A549 (cell line): ENCODE data around the gene TAF3. TPM values are rescaled to one million over a fixed set of nuclear protein-coding genes. Genes with fewer than 3 reads are reported as not detected.
A peak's percentile ranks its signal among the peaks of the same experiment; 100 is the strongest.

Experiments used
- ATAC-seq, 2 experiments: fragments of 200-7000 bp in 1 of 2; fragments of >200 bp in 1 of 2; cut with Nextera tagmentation in 1 of 2; cut with Tn5 transposase in 1 of 2; 3 replicates each; pipeline versions ENCODE4 v1.8.0 to v1.9.1; 2018 to 2020; ENCODE audit warnings: mild to moderate bottlenecking in 1 of 2, moderate library complexity in 1 of 2
- CTCF ChIA-PET: fragments of 300-600 bp; sonication (Branson Sonifier 250); formaldehyde crosslinking; extraction: SDS; loops from one replicate; lab custom pipeline; 2021; ENCODE audit warnings: antibody characterized with exemption, inconsistent platforms; lab: Yijun Ruan, JAX
- POLR2A ChIA-PET: fragments of 350-600 bp; formaldehyde crosslinking; extraction: SDS; loops from one replicate; lab custom pipeline; 2021; ENCODE audit warnings: antibody characterized with exemption, inconsistent platforms; lab: Yijun Ruan, JAX
- DNase-seq, 2 experiments: peaks; one replicate each; pipeline versions ENCODE4 v3.0.0 to v3.0.0-alpha.2; 2011 to 2016; ENCODE audit warnings: low read depth in 1 of 2, low spot score in 1 of 2
- FAIRE-seq: peaks from 2 replicates; lab custom pipeline; 2011; peaks lifted over from hg19 to GRCh38; lab: Jason Lieb, UNC
- H3K27ac ChIP-seq, 2 experiments: fragments of >200 bp; sonication (Bioruptor Twin); formaldehyde crosslinking; 3 replicates each; pipeline ENCODE4 v1.5.1; 2016 to 2017
- H3K4me1 ChIP-seq: fragments of >200 bp; sonication (Bioruptor Twin); formaldehyde crosslinking; 3 replicates; pipeline ENCODE4 v1.6.1; 2016
- H3K4me2 ChIP-seq: fragments of >200 bp; sonication (Bioruptor Twin); formaldehyde crosslinking; 3 replicates; pipeline ENCODE4 v1.6.1; 2016
- H3K4me3 ChIP-seq: fragments of >200 bp; sonication (Bioruptor Twin); formaldehyde crosslinking; 3 replicates; pipeline ENCODE4 v1.5.1; 2016
- H3K9me3 ChIP-seq: fragments of >200 bp; sonication (Bioruptor Twin); formaldehyde crosslinking; 3 replicates; pipeline ENCODE4 v1.6.1; 2016
- ATOH8 ChIP-seq: fragments of 250-450 bp; sonication (Bioruptor Pico); IDR thresholded peaks from 2 replicates; pipeline ENCODE4 v1.5.0; 2020; ENCODE audit warnings: low read depth, mild to moderate bottlenecking, moderate library complexity
- BHLHE40 ChIP-seq: IDR thresholded peaks from 2 replicates; pipeline ENCODE4 v1.6.1; 2012; ENCODE audit warnings: low read depth, low read length, inconsistent platforms
- CBX2 ChIP-seq: fragments of 200-600 bp; sonication (generic); IDR thresholded peaks from 2 replicates; pipeline ENCODE4 v1.6.1; 2016; ENCODE audit warnings: low read depth, mild to moderate bottlenecking, borderline replicate concordance
- EHF ChIP-seq: fragments of 250-450 bp; sonication (Bioruptor Pico); IDR thresholded peaks from 2 replicates; pipeline ENCODE4 v1.5.0; 2020; ENCODE audit warnings: mild to moderate bottlenecking
- EP300 ChIP-seq, 2 experiments: fragments of >200 bp; sonication (Bioruptor Twin); formaldehyde crosslinking; IDR thresholded peaks; 2 replicates in 1 of 2; 3 replicates in 1 of 2; pipeline ENCODE4 v1.6.1; 2016 to 2017
- ESRRA ChIP-seq: fragments of 150-350 bp; IDR thresholded peaks from 2 replicates; pipeline ENCODE4 v1.6.1; 2014; ENCODE audit warnings: mild to moderate bottlenecking, low read length, borderline replicate concordance
- FOXS1 ChIP-seq: fragments of 250-450 bp; sonication (Bioruptor Pico); IDR thresholded peaks from 2 replicates; pipeline ENCODE4 v1.5.0; 2020; ENCODE audit warnings: mild to moderate bottlenecking, moderate library complexity
- GATA3 ChIP-seq: IDR thresholded peaks from 2 replicates; pipeline ENCODE4 v1.6.1; 2012; ENCODE audit warnings: borderline replicate concordance
- JUN ChIP-seq, 2 experiments: fragments of >200 bp; sonication (Bioruptor Twin); formaldehyde crosslinking; IDR thresholded peaks; 2 replicates in 1 of 2; 3 replicates in 1 of 2; pipeline ENCODE4 v1.6.1; 2016 to 2017
- KDM1A ChIP-seq: fragments of 200-600 bp; sonication (generic); IDR thresholded peaks from 2 replicates; pipeline ENCODE4 v1.6.1; 2016; ENCODE audit warnings: low read depth, mild to moderate bottlenecking
- KDM5A ChIP-seq: fragments of 200-600 bp; sonication (generic); IDR thresholded peaks from 2 replicates; pipeline ENCODE4 v1.6.1; 2016; ENCODE audit warnings: antibody characterized with exemption, mild to moderate bottlenecking
- MAZ ChIP-seq: fragments of 150-350 bp; IDR thresholded peaks from 2 replicates; pipeline ENCODE4 v1.6.1; 2014; ENCODE audit warnings: antibody characterized with exemption, low read depth, low read length, borderline replicate concordance
- MYC ChIP-seq: IDR thresholded peaks from 2 replicates; pipeline ENCODE4 v1.6.1; 2012; ENCODE audit warnings: mild to moderate bottlenecking, inconsistent platforms, low read length, improper control_type of control experiment, borderline replicate concordance
- NR3C1 ChIP-seq: fragments of >200 bp; sonication (Bioruptor Twin); formaldehyde crosslinking; IDR thresholded peaks from 3 replicates; pipeline ENCODE4 v1.6.1; 2017
- PHF8 ChIP-seq: fragments of 200-600 bp; sonication (generic); IDR thresholded peaks from 2 replicates; pipeline ENCODE4 v1.6.1; 2016; ENCODE audit warnings: low read depth, mild to moderate bottlenecking, antibody characterized with exemption, moderate library complexity, borderline replicate concordance
- RAD21 ChIP-seq, 2 experiments: fragments of >200 bp in 1 of 2; sonication (Bioruptor Twin) in 1 of 2; formaldehyde crosslinking in 1 of 2; IDR thresholded peaks in 1 of 2; conservative IDR thresholded peaks in 1 of 2; 2 replicates in 1 of 2; 3 replicates in 1 of 2; pipeline ENCODE4 v1.6.1; 2012 to 2018; ENCODE audit warnings: inconsistent platforms in 1 of 2
- REST ChIP-seq: fragments of 200-600 bp; sonication (generic); IDR thresholded peaks from 2 replicates; pipeline ENCODE4 v1.6.1; 2016; ENCODE audit warnings: antibody characterized with exemption, mild to moderate bottlenecking, moderate library complexity
- RNF2 ChIP-seq: fragments of 200-600 bp; sonication (generic); IDR thresholded peaks from 2 replicates; pipeline ENCODE4 v1.6.1; 2016; ENCODE audit warnings: low read depth, mild to moderate bottlenecking, antibody characterized with exemption, moderate library complexity, borderline replicate concordance
- SREBF2 ChIP-seq: fragments of 450-650 bp; IDR thresholded peaks from 2 replicates; pipeline ENCODE4 v1.6.1; 2014; ENCODE audit warnings: mild to moderate bottlenecking, moderate library complexity
- TP53 ChIP-seq: fragments of 250-450 bp; sonication (Bioruptor Pico); IDR thresholded peaks from 2 replicates; pipeline ENCODE4 v1.5.0; 2021; ENCODE audit warnings: mild to moderate bottlenecking, moderate library complexity
- ZC3H11A ChIP-seq: fragments of 450-650 bp; IDR thresholded peaks from 2 replicates; pipeline ENCODE4 v1.6.1; 2014; ENCODE audit warnings: antibody characterized with exemption, mild to moderate bottlenecking
- ZFP36 ChIP-seq: fragments of 450-650 bp; IDR thresholded peaks from 2 replicates; pipeline ENCODE4 v1.6.1; 2014; ENCODE audit warnings: borderline replicate concordance; ENCODE audit not compliant: partially characterized antibody
- WGBS: methylation state at CpG from one replicate; pipeline ENCODE4 v1.1.6; 2017; ENCODE audit errors: missing lambda C conversion rate; 5-methylcytosine and 5-hydroxymethylcytosine counted together
- polyA plus RNA-seq, 4 experiments: library from polyadenylated mRNA; depleted of rRNA in 3 of 4; stranded (reverse); fragments of >200 nt; fragmentation: RNase III in 1 of 4; extraction: RNeasy Plus Mini Kit Qiagen cat#74134 plus additional on column Dnase treatment in 1 of 4; gene quantifications; 2 replicates in 3 of 4; 3 replicates in 1 of 4; pipeline ENCODE4 v1.2.3, GENCODE V29; 2011 to 2017
- TF ChIP-seq, protein P1 (sequence below): fragments of 450-650 bp; IDR thresholded peaks from 2 replicates; pipeline ENCODE4 v1.6.1; 2014; ENCODE audit warnings: antibody characterized with exemption
- TF ChIP-seq, protein P2 (sequence below): fragments of 150-350 bp; IDR thresholded peaks from 2 replicates; pipeline ENCODE4 v1.6.1; 2014; ENCODE audit warnings: low read depth, mild to moderate bottlenecking, low read length

TAF3 gene
- polyA plus RNA-seq, 2 of the 4 experiments (the other 2 are of a cell fraction): 5.7 to 6.1 TPM

- H3K27ac ChIP-seq: no peak overlapping the region
- TF ChIP-seq SREBF2 (no peak), JUN (IDR thresholded peaks at IDR 0.05) (no peak), EHF (CRISPR knock-in tag) (no peak), MYC (no peak), REST (no peak), KDM5A (no peak), ZC3H11A (no peak)
- TF ChIP-seq, protein P1, sequence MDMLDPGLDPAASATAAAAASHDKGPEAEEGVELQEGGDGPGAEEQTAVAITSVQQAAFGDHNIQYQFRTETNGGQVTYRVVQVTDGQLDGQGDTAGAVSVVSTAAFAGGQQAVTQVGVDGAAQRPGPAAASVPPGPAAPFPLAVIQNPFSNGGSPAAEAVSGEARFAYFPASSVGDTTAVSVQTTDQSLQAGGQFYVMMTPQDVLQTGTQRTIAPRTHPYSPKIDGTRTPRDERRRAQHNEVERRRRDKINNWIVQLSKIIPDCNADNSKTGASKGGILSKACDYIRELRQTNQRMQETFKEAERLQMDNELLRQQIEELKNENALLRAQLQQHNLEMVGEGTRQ: no peak
- H3K4me3 ChIP-seq: no peak overlapping the region
- ATAC-seq (no peak), FAIRE-seq (no peak), DNase-seq (no peak)
- peaks cover 28% of the 10 kb centered on the region for H3K4me1 ChIP-seq
- 28% methylated on average over 4 of the region's 4 CpGs for WGBS
- ChIA-PET CTCF (no interaction called here), POLR2A (no interaction called here)
- H3K4me2 ChIP-seq: peak overlapping the region; percentile 10
- H3K9me3 ChIP-seq: peaks cover 17% of the 10 kb centered on the region
Measured at GRCh38 chr10:7856678-7857077, 38.4 kb downstream of the TAF3 start.

DNA sequence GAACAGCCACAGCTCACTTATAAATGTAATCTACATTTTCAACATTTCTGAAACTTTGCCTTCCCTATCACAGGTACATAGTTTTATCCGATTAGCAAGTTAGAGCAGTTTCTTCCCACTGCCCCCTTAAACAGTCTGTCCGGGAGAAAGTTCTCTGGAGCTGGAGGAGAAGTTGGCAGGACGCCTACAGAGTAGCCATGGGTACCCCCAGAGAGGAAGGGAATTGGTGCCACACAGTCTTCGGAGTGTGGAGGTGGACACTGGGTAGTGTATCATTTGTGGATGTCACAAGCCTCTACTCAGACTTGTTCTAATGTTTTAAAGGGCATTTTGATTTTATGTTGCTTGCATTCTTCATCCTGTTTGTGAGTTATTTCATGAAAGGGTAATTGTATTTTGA lies 39.0 kb downstream of the TAF3 start:
- FAIRE-seq (no peak), ATAC-seq (no peak), DNase-seq (no peak)
- POLR2A ChIA-PET: no interaction called here
- CTCF ChIA-PET: interaction anchor here (0.7 to 1.3 kb wide), 2 partner anchors 14 to 131 kb away, joined by 3 read pairs; no protein-coding TSS in a partner anchor
- Histone ChIP-seq H3K4me2 (peak overlapping the region; percentile 10; the same call in 2 of the 3 replicates), H3K27ac (no peak overlapping the region), H3K9me3 (peaks cover 22% of the 10 kb centered on the region), H3K4me3 (no peak overlapping the region), H3K4me1 (peaks cover 28% of the 10 kb centered on the region)
- WGBS: 77% methylated on average over 4 of the region's 4 CpGs
- TF ChIP-seq PHF8 (no peak), KDM1A (no peak), NR3C1 (no peak), GATA3 (no peak), SREBF2 (no peak), KDM5A (no peak), RAD21 (conservative IDR thresholded peaks at IDR 0.05 in 1 of 2, IDR thresholded peaks at IDR 0.05 in 1 of 2) (no peak), ESRRA (no peak), FOXS1 (CRISPR knock-in tag) (no peak), ZC3H11A (no peak), TP53 (no peak), BHLHE40 (no peak), CBX2 (no peak), EP300 (IDR thresholded peaks at IDR 0.05) (no peak), ZFP36 (no peak), ATOH8 (CRISPR knock-in tag) (no peak), MAZ (no peak), RNF2 (no peak)
- TF ChIP-seq, protein P2, sequence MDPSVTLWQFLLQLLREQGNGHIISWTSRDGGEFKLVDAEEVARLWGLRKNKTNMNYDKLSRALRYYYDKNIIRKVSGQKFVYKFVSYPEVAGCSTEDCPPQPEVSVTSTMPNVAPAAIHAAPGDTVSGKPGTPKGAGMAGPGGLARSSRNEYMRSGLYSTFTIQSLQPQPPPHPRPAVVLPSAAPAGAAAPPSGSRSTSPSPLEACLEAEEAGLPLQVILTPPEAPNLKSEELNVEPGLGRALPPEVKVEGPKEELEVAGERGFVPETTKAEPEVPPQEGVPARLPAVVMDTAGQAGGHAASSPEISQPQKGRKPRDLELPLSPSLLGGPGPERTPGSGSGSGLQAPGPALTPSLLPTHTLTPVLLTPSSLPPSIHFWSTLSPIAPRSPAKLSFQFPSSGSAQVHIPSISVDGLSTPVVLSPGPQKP: no peak
